Glutamatergic neuron (in vitro differentiated cells): Measurements from ENCODE around the gene CNIH3. TPM values are rescaled to one million over a fixed set of nuclear protein-coding genes. Genes with fewer than 3 reads are reported as not detected.
A peak's percentile ranks its signal among the peaks of the same experiment; 100 is the strongest.

Experiments
- DNase-seq: peaks from one replicate; pipeline ENCODE4 v3.0.0; 2022
- H3K27ac Mint-ChIP-seq: one replicate; pipeline ENCODE4 v1.8.0; 2020; ENCODE audit warnings: mild to moderate bottlenecking, mixed read lengths, inconsistent platforms; ENCODE audit not compliant: unreplicated experiment
- H3K27me3 Mint-ChIP-seq: one replicate; pipeline ENCODE4 v1.8.0; 2020; ENCODE audit warnings: mild to moderate bottlenecking, moderate library complexity, mixed read lengths, inconsistent platforms; ENCODE audit not compliant: unreplicated experiment
- H3K36me3 Mint-ChIP-seq: one replicate; pipeline ENCODE4 v1.8.0; 2020; ENCODE audit warnings: mild to moderate bottlenecking, mixed read lengths, inconsistent platforms; ENCODE audit not compliant: unreplicated experiment
- H3K4me1 Mint-ChIP-seq: one replicate; pipeline ENCODE4 v1.8.0; 2020; ENCODE audit warnings: mild to moderate bottlenecking, low read depth, mixed read lengths, inconsistent platforms; ENCODE audit not compliant: unreplicated experiment
- H3K4me3 Mint-ChIP-seq: one replicate; pipeline ENCODE4 v1.8.0; 2020; ENCODE audit warnings: mild to moderate bottlenecking, mixed read lengths, inconsistent platforms; ENCODE audit not compliant: unreplicated experiment
- H3K9me3 Mint-ChIP-seq: one replicate; pipeline ENCODE4 v1.8.0; 2020; ENCODE audit warnings: mild to moderate bottlenecking, moderate library complexity, mixed read lengths, inconsistent platforms; ENCODE audit not compliant: unreplicated experiment
- CTCF ChIP-seq: fragments of 200-600 bp; sonication (generic); IDR thresholded peaks from one replicate; pipeline ENCODE4 v1.5.0; 2021; ENCODE audit not compliant: partially characterized antibody, unreplicated experiment
- total RNA-seq: library from RNA; stranded (reverse); fragmentation: NEBNext Ultra II Directional; extraction: Animal tissue kit (Norgen Biotek cat#: 25700); gene quantifications from one replicate; pipeline ENCODE4 v1.2.1, GENCODE V29; 2021; ENCODE audit not compliant: unreplicated experiment

Gene CNIH3
- total RNA-seq, 1 donor from 2014 or later = 4.4 TPM

- no peaks in the 10 kb centered on the region for H3K9me3 Mint-ChIP-seq
- TF ChIP-seq CTCF = peak; percentile 14
- H3K36me3 Mint-ChIP-seq = peaks cover 4% of the 10 kb centered on the region
- peaks cover 25% of the 10 kb centered on the region for H3K4me1 Mint-ChIP-seq
- H3K27ac Mint-ChIP-seq = no peak overlapping the region
- H3K4me3 Mint-ChIP-seq = peak overlapping the region; percentile 64
- peaks cover 4% of the 10 kb centered on the region for H3K27me3 Mint-ChIP-seq
- DNase-seq = no peak
These were observed 118.3 kb downstream of the CNIH3 start for GRCh38 chr1:224734261-224734935.

GRCh38 chr1:224735159-224735558, 119.0 kb downstream of the CNIH3 start:
- no peak for DNase-seq
- H3K27me3 Mint-ChIP-seq = peaks cover 4% of the 10 kb centered on the region
- H3K36me3 Mint-ChIP-seq = no peaks in the 10 kb centered on the region
- no peak overlapping the region for H3K27ac Mint-ChIP-seq
- TF ChIP-seq CTCF = no peak
- H3K4me3 Mint-ChIP-seq = no peak overlapping the region
- H3K4me1 Mint-ChIP-seq = peaks cover 26% of the 10 kb centered on the region
- no peaks in the 10 kb centered on the region for H3K9me3 Mint-ChIP-seq

- no peak overlapping the region for H3K27ac Mint-ChIP-seq
These were observed 120.7 kb downstream of the CNIH3 start for GRCh38 chr1:224736619-224737352.

GRCh38 chr1:224737353-224737727, 121.2 kb downstream of the CNIH3 start:
- DNase-seq = no peak
- Mint-ChIP-seq H3K36me3 (no peaks in the 10 kb centered on the region), H3K4me3 (no peak overlapping the region), H3K4me1 (peaks cover 24% of the 10 kb centered on the region), H3K9me3 (no peaks in the 10 kb centered on the region), H3K27ac (no peak overlapping the region), H3K27me3 (peaks cover 2% of the 10 kb centered on the region)
- TF ChIP-seq CTCF = no peak

More at GRCh38 chr1:224736619-224737352, 120.7 kb downstream of the CNIH3 start:
- no peak for TF ChIP-seq CTCF
- Mint-ChIP-seq H3K9me3 (no peaks in the 10 kb centered on the region), H3K4me1 (peaks cover 24% of the 10 kb centered on the region), H3K4me3 (no peak overlapping the region), H3K27me3 (peaks cover 2% of the 10 kb centered on the region), H3K36me3 (no peaks in the 10 kb centered on the region)
- DNase-seq = no peak

- no peak for DNase-seq
- H3K9me3 Mint-ChIP-seq = no peaks in the 10 kb centered on the region
- TF ChIP-seq CTCF = no peak
- peaks cover 9% of the 10 kb centered on the region for H3K4me1 Mint-ChIP-seq
- no peak overlapping the region for H3K4me3 Mint-ChIP-seq
- H3K36me3 Mint-ChIP-seq = no peaks in the 10 kb centered on the region
- H3K27me3 Mint-ChIP-seq = peaks cover 2% of the 10 kb centered on the region
- no peak overlapping the region for H3K27ac Mint-ChIP-seq
These were observed 123.3 kb downstream of the CNIH3 start for GRCh38 chr1:224739303-224739996.
